MM.1S (cell line): ENCODE data around the gene TIMM44.

ENCODE experiments used
- EZH2 ChIP-seq: fragments of 300-600 bp; sonication (generic); optimal IDR thresholded peaks from 2 replicates; pipeline ENCODE3; 2017; ENCODE audit warnings: low read depth, mild to moderate bottlenecking, antibody characterized with exemption, low read length, mixed read lengths
- EZH2phosphoT487 ChIP-seq: fragments of 300-600 bp; sonication (generic); IDR thresholded peaks from 2 replicates; pipeline ENCODE4 v1.6.1; 2018; ENCODE audit warnings: antibody characterized with exemption, low read length
- TF ChIP-seq, protein P1 (sequence below): fragments of 300-600 bp; sonication (generic); IDR thresholded peaks from 2 replicates; pipeline ENCODE4 v1.5.1; 2016; ENCODE audit warnings: antibody characterized with exemption, low read length, mixed read lengths

DNA sequence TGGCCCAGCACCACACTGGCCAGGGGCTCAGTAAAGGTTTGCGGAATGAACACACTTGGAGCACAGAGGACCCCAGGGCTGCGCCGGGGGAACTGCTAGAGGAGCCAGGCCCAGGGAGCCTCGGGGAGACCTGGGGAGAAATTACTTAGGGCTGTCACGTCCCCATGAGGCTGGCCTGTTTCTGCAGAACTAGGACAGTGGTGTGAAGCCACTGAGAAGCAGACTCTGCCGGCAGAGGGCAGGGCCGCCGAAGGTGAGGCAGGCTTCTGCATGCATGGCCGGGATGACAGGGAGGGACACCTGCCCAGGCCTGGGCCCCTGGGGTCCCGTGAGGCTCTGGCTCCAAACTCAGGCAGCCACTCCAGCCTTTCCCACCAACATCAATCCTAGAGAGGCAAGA lies 35.5 kb upstream of the TIMM44 start:
- TF ChIP-seq EZH2, result no peak
- TF ChIP-seq, protein P1, sequence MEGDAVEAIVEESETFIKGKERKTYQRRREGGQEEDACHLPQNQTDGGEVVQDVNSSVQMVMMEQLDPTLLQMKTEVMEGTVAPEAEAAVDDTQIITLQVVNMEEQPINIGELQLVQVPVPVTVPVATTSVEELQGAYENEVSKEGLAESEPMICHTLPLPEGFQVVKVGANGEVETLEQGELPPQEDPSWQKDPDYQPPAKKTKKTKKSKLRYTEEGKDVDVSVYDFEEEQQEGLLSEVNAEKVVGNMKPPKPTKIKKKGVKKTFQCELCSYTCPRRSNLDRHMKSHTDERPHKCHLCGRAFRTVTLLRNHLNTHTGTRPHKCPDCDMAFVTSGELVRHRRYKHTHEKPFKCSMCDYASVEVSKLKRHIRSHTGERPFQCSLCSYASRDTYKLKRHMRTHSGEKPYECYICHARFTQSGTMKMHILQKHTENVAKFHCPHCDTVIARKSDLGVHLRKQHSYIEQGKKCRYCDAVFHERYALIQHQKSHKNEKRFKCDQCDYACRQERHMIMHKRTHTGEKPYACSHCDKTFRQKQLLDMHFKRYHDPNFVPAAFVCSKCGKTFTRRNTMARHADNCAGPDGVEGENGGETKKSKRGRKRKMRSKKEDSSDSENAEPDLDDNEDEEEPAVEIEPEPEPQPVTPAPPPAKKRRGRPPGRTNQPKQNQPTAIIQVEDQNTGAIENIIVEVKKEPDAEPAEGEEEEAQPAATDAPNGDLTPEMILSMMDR, result no peak
- no peak for TF ChIP-seq EZH2phosphoT487
